Measurements from ENCODE around the gene KIF4A.

- no peak for TF ChIP-seq SPI1 (IDR thresholded peaks at IDR 0.05; ENCODE audit: borderline replicate concordance, low read depth)
- no peak for TF ChIP-seq CTCF (IDR thresholded peaks at IDR 0.05; ENCODE audit: insufficient read depth, low read length)
- TF ChIP-seq POLR2AphosphoS5 (IDR thresholded peaks at IDR 0.05; ENCODE audit: low read depth) = no peak
- TF ChIP-seq REST (IDR thresholded peaks at IDR 0.05; ENCODE audit: insufficient replicate concordance, low read depth) = no peak
Measured at GRCh38 chrX:70241501-70241900, 48.4 kb upstream of the KIF4A start.
